ENCODE results near the gene ZNF396.

ZNF396 gene

GRCh38 chr18:35334212-35334611 lies 42.9 kb downstream of the ZNF396 start:
- no peak for DNase-seq

- no peak for DNase-seq
Observed at GRCh38 chr18:35331367-35332087, 45.6 kb downstream of the ZNF396 start.

- no peak for DNase-seq
Observed at GRCh38 chr18:35328868-35329267, 48.3 kb downstream of the ZNF396 start.

- no peak for DNase-seq
Observed at GRCh38 chr18:35326695-35327387, 50.3 kb downstream of the ZNF396 start.

- DNase-seq = no peak
Observed at GRCh38 chr18:35324926-35325655, 52.0 kb downstream of the ZNF396 start.

GRCh38 chr18:35322486-35323458 lies 54.4 kb downstream of the ZNF396 start:
- no peak for DNase-seq
